ENCODE measurements around the gene AQP1. TPM values are rescaled to one million over a fixed set of nuclear protein-coding genes. Genes with fewer than 3 reads are reported as not detected.

The AQP1 gene
- total and polyA plus RNA-seq, 2 donors (not counting 1 experiment from before 2014, with no cell fraction given): not detected

- Histone ChIP-seq H3K9ac (ENCODE audit: low read length) (no peak overlapping the region), H3K4me1 (ENCODE audit: control insufficient read depth in 2 of 2, insufficient read depth in 2 of 2, low read length in 2 of 2) (no peaks in the 10 kb centered on the region), H3K9me3 (ENCODE audit: control extremely low read depth in 1 of 3, control insufficient read depth in 2 of 3, insufficient read depth in 1 of 3, low read length in 2 of 3) (peaks cover 0 to 22% (median 0%) of the 10 kb centered on the region in 3 donors), H3K27ac (ENCODE audit: low read length in 2 of 2) (no peak overlapping the region), H3K27me3 (replicated peaks in 1 of 4; ENCODE audit: control extremely low read depth in 1 of 4, control insufficient read depth in 3 of 4, insufficient read depth in 4 of 4, low read length in 3 of 4) (peaks cover 0 to 5% (median 0%) of the 10 kb centered on the region in 4 experiments), H3K79me2 (ENCODE audit: control insufficient read depth, insufficient read depth, low read length) (no peaks in the 10 kb centered on the region), H3K36me3 (replicated peaks in 1 of 2; ENCODE audit: control extremely low read depth in 1 of 2, control insufficient read depth in 1 of 2, extremely low read depth in 1 of 2, insufficient read depth in 2 of 2, low read length in 1 of 2) (no peaks in the 10 kb centered on the region), H3K4me2 (replicated peaks; ENCODE audit: low read depth, low read length, poor library complexity, severe bottlenecking) (no peak overlapping the region), H2AFZ (ENCODE audit: insufficient read depth, low read depth, low read length, poor library complexity, severe bottlenecking) (no peak overlapping the region), H3K4me3 (ENCODE audit: control extremely low read depth in 1 of 5, extremely low read depth in 1 of 5, insufficient read depth in 1 of 5, low read depth in 2 of 5, low read length in 4 of 5) (no peak overlapping the region), H4K20me1 (ENCODE audit: control insufficient read depth, insufficient read depth, low read length, poor library complexity, severe bottlenecking) (no peaks in the 10 kb centered on the region)
- no peak for ATAC-seq (ENCODE audit: low read depth)
- 83% methylated on average over 8 of the region's 8 CpGs for WGBS (ENCODE audit: insufficient coverage)
- Mint-ChIP-seq H3K4me3 (no peak overlapping the region), H3K27ac (no peak overlapping the region), H3K9me3 (ENCODE audit: insufficient read depth) (no peaks in the 10 kb centered on the region), H3K4me1 (no peaks in the 10 kb centered on the region), H3K27me3 (no peaks in the 10 kb centered on the region)
- intact Hi-C loops (cut with micrococcal nuclease): no loop called here
- no peak for TF ChIP-seq EZH2 (IDR thresholded peaks at IDR 0.05; ENCODE audit: borderline replicate concordance, insufficient read depth, low read depth, low read length, poor library complexity, severe bottlenecking)
- TF ChIP-seq CTCF (IDR thresholded peaks at IDR 0.05): no peak
- ChIA-PET POLR2A (no interaction called here), CTCF (interaction anchor here (2.6 kb wide), 1 partner anchor 8 kb away, joined by 11 read pairs; no protein-coding TSS in a partner anchor)
- no peak for DNase-seq
Measured at GRCh38 chr7:30930621-30931020, 19.0 kb downstream of the AQP1 start.

GRCh38 chr7:30931161-30931928 lies 19.7 kb downstream of the AQP1 start:
- H3K79me2 ChIP-seq (ENCODE audit: control insufficient read depth, insufficient read depth, low read length): no peaks in the 10 kb centered on the region
- peaks cover 0 to 19% (median 0%) of the 10 kb centered on the region in 3 donors for H3K9me3 ChIP-seq (ENCODE audit: control extremely low read depth in 1 of 3, control insufficient read depth in 2 of 3, insufficient read depth in 1 of 3, low read length in 2 of 3)
- TF ChIP-seq CTCF (IDR thresholded peaks at IDR 0.05) (no peak), EZH2 (IDR thresholded peaks at IDR 0.05; ENCODE audit: borderline replicate concordance, insufficient read depth, low read depth, low read length, poor library complexity, severe bottlenecking) (no peak)
- no peaks in the 10 kb centered on the region for H3K36me3 ChIP-seq (replicated peaks in 1 of 2; ENCODE audit: control extremely low read depth in 1 of 2, control insufficient read depth in 1 of 2, extremely low read depth in 1 of 2, insufficient read depth in 2 of 2, low read length in 1 of 2)
- no peak overlapping the region for H3K4me3 ChIP-seq (ENCODE audit: control extremely low read depth in 1 of 5, extremely low read depth in 1 of 5, insufficient read depth in 1 of 5, low read depth in 2 of 5, low read length in 4 of 5)
- peaks cover 0 to 5% (median 0%) of the 10 kb centered on the region in 4 experiments for H3K27me3 ChIP-seq (replicated peaks in 1 of 4; ENCODE audit: control extremely low read depth in 1 of 4, control insufficient read depth in 3 of 4, insufficient read depth in 4 of 4, low read length in 3 of 4)
- DNase-seq (no peak), ATAC-seq (ENCODE audit: low read depth) (no peak)
- intact Hi-C loops (cut with micrococcal nuclease): no loop called here
- Mint-ChIP-seq H3K27ac (no peak overlapping the region), H3K9me3 (ENCODE audit: insufficient read depth) (no peaks in the 10 kb centered on the region), H3K27me3 (no peaks in the 10 kb centered on the region), H3K4me1 (no peaks in the 10 kb centered on the region), H3K4me3 (no peak overlapping the region)
- H4K20me1 ChIP-seq (ENCODE audit: control insufficient read depth, insufficient read depth, low read length, poor library complexity, severe bottlenecking): no peaks in the 10 kb centered on the region
- no peak overlapping the region for H3K9ac ChIP-seq (ENCODE audit: low read length)
- 96% methylated on average over 22 of the region's 24 CpGs for WGBS (ENCODE audit: insufficient coverage)
- H3K4me1 ChIP-seq (ENCODE audit: control insufficient read depth in 2 of 2, insufficient read depth in 2 of 2, low read length in 2 of 2): no peaks in the 10 kb centered on the region
- H2AFZ ChIP-seq (ENCODE audit: insufficient read depth, low read depth, low read length, poor library complexity, severe bottlenecking): no peak overlapping the region
- H3K4me2 ChIP-seq (replicated peaks; ENCODE audit: low read depth, low read length, poor library complexity, severe bottlenecking): no peak overlapping the region
- ChIA-PET POLR2A (no interaction called here), CTCF (interaction anchor here (2.6 kb wide), 1 partner anchor 7 kb away, joined by 11 read pairs; no protein-coding TSS in a partner anchor)
- no peak overlapping the region for H3K27ac ChIP-seq (ENCODE audit: low read length in 2 of 2)
